Fibroblast of the aortic adventitia (primary cell): Measurements from ENCODE around the gene USP8. TPM values are rescaled to one million over a fixed set of nuclear protein-coding genes. Genes with fewer than 3 reads are reported as not detected.

Source experiments
- DNase-seq: peaks from one replicate; pipeline ENCODE4 v3.0.0-alpha.2; 2010; ENCODE audit warnings: low read depth
- H3K4me3 ChIP-seq: 2 replicates; pipeline ENCODE4 v1.5.1; 2011; ENCODE audit warnings: low read depth, mild to moderate bottlenecking, control low read depth, low read length, moderate library complexity
- total RNA-seq: library from RNA; depleted of rRNA; stranded (reverse); fragments of >200 nt; gene quantifications from 2 replicates; pipeline ENCODE4 v1.2.3, GENCODE V29; 2012; ENCODE audit warnings: low replicate concordance
- TF ChIP-seq, protein P1 (sequence below): IDR thresholded peaks from 2 replicates; pipeline ENCODE4 v1.5.1; 2011; ENCODE audit warnings: mild to moderate bottlenecking, low read length, control low read depth, inconsistent platforms; ENCODE audit not compliant: insufficient read depth

Gene USP8
- total RNA-seq, 1 donor: 58.1 TPM

DNA sequence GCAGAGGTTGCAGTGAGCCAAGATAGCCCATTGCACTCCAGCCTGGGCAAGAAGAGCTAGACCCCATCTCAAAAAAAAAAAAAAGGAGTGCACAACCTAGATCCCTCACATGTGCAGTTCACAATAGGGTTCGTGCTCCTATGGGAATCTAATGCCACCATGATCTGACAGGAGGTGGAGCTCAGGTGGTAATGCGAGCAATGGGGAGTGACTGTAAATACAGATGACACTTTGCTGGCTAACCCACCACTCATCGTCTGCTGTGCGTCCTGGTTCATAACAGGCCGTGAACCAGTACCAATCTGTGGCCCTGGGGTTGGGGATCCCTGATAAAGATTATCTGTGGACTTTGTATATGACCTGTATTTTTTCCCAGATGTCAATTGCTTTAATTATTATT, 16.7 kb downstream of the USP8 start:
- H3K4me3 ChIP-seq: no peak overlapping the region
- DNase-seq: no peak
- TF ChIP-seq, protein P1, sequence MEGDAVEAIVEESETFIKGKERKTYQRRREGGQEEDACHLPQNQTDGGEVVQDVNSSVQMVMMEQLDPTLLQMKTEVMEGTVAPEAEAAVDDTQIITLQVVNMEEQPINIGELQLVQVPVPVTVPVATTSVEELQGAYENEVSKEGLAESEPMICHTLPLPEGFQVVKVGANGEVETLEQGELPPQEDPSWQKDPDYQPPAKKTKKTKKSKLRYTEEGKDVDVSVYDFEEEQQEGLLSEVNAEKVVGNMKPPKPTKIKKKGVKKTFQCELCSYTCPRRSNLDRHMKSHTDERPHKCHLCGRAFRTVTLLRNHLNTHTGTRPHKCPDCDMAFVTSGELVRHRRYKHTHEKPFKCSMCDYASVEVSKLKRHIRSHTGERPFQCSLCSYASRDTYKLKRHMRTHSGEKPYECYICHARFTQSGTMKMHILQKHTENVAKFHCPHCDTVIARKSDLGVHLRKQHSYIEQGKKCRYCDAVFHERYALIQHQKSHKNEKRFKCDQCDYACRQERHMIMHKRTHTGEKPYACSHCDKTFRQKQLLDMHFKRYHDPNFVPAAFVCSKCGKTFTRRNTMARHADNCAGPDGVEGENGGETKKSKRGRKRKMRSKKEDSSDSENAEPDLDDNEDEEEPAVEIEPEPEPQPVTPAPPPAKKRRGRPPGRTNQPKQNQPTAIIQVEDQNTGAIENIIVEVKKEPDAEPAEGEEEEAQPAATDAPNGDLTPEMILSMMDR: no peak

GRCh38 chr15:50452927-50453326, 28.7 kb downstream of the USP8 start:
- no peak overlapping the region for H3K4me3 ChIP-seq
- peak; percentile 38 for DNase-seq
- TF ChIP-seq, protein P1: no peak

DNA sequence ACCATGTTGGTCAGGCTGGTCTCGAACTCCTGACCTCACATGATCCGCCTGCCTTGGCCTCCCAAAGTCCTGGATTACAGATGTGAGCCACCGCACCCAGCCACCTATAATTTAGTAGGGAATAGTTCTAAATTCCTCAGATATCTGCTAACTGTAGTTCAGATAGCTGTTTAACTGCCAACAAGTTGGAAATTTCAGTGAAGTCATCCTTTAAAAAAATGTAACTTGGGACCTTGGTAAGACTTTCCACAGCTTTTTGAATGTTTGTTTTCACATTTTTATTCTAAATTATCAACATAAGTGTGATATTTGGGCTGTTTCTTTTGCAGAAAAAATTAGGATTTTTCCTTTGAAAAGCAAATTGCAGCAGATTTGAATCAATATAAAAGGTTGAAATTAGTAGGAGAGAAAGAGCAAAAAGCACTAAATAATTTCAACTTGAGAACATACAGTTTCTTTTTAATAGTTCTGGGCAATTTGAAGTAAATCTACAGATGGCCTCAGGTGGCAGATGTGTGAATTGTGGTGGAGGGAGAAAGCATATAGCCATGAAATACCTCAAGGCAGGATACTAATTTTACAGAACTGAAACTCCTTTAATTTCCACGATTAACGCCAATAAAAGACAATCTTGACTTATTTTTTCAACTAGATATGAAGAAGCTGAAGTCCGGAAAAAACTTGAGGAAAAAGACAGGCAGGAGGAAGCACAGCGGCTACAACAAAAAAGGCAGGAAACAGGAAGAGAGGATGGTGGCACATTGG, 34.3 kb downstream of the USP8 start:
- no peak overlapping the region for H3K4me3 ChIP-seq
- TF ChIP-seq, protein P1: no peak
- DNase-seq: peak; percentile 66

DNA sequence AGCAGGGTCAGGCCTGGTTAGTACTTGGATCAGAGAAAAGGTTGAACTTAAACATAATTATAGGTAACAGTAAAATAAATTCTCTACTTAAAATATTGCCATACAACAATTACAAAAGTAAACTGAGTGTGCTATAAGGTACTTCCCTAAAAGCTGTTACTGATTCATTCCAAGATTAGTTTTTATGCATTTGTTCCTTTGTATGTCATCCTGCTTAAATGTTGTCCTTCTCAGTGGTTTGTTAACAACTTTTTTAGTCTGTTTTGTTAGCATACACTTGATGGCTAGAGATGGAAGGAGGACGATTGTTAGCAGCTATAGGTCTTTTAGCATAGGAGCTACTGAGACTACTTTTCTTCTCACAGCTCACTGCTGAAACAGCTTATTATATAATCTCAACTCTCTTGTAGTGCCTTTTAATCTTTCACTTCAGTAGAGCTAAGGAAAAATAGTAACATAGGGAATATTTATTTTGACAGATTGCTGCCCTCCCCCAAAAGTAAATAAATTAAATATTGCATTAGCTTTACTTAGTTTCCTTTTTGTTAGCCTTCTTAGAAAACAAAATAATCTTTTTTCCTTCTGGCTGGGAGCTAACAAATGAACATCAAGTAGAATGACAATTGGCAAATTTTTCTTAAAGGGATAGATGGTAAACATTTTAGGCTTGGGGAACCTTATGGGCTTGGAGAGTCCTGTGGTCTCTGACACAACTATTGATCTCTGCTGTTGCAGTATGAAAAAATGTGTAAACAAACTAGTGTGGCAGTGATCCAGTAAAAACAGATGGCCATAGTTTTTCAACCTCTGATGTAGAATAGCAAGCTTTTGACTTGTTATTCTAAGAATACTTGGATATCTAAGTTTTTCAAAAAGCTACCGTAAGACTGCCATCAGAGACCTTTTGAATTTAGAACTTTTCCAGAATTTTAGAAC, 39.5 kb downstream of the USP8 start:
- TF ChIP-seq, protein P1: no peak
- peak; percentile 16 for DNase-seq
- no peak overlapping the region for H3K4me3 ChIP-seq

DNA sequence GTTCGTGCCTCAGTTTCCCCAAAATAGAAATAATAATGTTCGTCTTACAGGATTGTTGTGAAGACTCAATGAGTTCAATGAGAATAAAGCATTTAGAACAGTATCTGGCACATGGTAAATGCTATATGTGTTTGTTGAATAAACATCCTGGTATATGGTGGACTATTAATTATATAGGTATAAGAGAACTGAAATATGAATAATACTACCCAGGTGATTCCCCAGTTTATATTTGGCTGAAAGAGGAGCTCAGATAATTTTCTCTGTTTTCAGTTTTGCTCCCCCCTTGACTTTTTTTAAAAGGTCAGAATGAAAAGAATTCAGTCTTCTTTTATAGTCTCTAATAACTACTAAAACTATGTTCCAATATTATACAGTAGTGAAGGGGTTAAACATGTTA, 46.9 kb downstream of the USP8 start:
- TF ChIP-seq, protein P1: no peak
- DNase-seq: no peak
- H3K4me3 ChIP-seq: no peak overlapping the region

- TF ChIP-seq, protein P1: no peak
- no peak for DNase-seq
- no peak overlapping the region for H3K4me3 ChIP-seq
Measured at GRCh38 chr15:50476143-50476542, 51.9 kb downstream of the USP8 start.
